H1 (cell line): ENCODE data around the gene KCNQ2. TPM values are rescaled to one million over a fixed set of nuclear protein-coding genes. Genes with fewer than 3 reads are reported as not detected.
"Not testable (repeated sequence)": the region's sequence is repeated elsewhere in the genome, so short reads cannot be mapped to it uniquely, and the experiment has no call there.

Experiments
- CTCF ChIA-PET: fragments of 300-600 bp; sonication (Branson Sonifier 250); formaldehyde crosslinking; loops from one replicate; lab custom pipeline; 2021; ENCODE audit not compliant: partially characterized antibody; lab: Charles Lee
- POLR2A ChIA-PET: fragments of 300-600 bp; sonication (Branson Sonifier 250); formaldehyde crosslinking; loops from one replicate; lab custom pipeline; 2021; ENCODE audit warnings: inconsistent platforms; ENCODE audit not compliant: partially characterized antibody; lab: Charles Lee
- DNase-seq, 2 experiments: peaks; one replicate each; pipeline versions ENCODE4 v3.0.0 to v3.0.0-alpha.2; 2010 to 2022; ENCODE audit warnings: low spot score in 2 of 2, low read depth in 1 of 2, mixed read lengths in 1 of 2
- FAIRE-seq: peaks from 2 replicates; lab custom pipeline; 2011; peaks lifted over from hg19 to GRCh38; lab: Jason Lieb, UNC
- H2AFZ ChIP-seq: 2 replicates; pipeline ENCODE4 v1.8.1; 2012; ENCODE audit warnings: low read length, inconsistent platforms
- H2AK5ac ChIP-seq: 2 replicates; pipeline ENCODE4 v1.6.1; 2013; ENCODE audit warnings: low read depth, low read length
- H2BK120ac ChIP-seq: replicated peaks from 2 replicates; pipeline ENCODE3; 2013; ENCODE audit warnings: low read depth, low read length, inconsistent platforms
- H2BK12ac ChIP-seq: 2 replicates; pipeline ENCODE4 v1.6.1; 2013; ENCODE audit warnings: low read depth, low read length
- H2BK15ac ChIP-seq: 2 replicates; pipeline ENCODE4 v1.6.1; 2013; ENCODE audit warnings: low read length
- H2BK20ac ChIP-seq: 2 replicates; pipeline ENCODE4 v1.6.1; 2013; ENCODE audit warnings: low read length
- H2BK5ac ChIP-seq: 2 replicates; pipeline ENCODE4 v1.6.1; 2013; ENCODE audit warnings: low read depth, low read length
- H3K14ac ChIP-seq: 2 replicates; pipeline ENCODE4 v1.6.1; 2013; ENCODE audit warnings: inconsistent platforms; ENCODE audit not compliant: insufficient read length
- H3K18ac ChIP-seq: 2 replicates; pipeline ENCODE4 v1.6.1; 2013; ENCODE audit warnings: low read length; ENCODE audit errors: extremely low read depth
- H3K23ac ChIP-seq: 2 replicates; pipeline ENCODE4 v1.6.1; 2013; ENCODE audit warnings: inconsistent platforms; ENCODE audit not compliant: insufficient read length
- H3K23me2 ChIP-seq: 2 replicates; pipeline ENCODE4 v1.6.1; 2013; ENCODE audit warnings: low read depth, low read length
- H3K27ac ChIP-seq: 2 replicates; pipeline ENCODE4 v1.6.1; 2011; ENCODE audit warnings: low read depth, low read length, inconsistent platforms
- H3K27me3 ChIP-seq, 4 experiments: replicated peaks in 1 of 4; 1 replicate in 1 of 4; 2 replicates in 3 of 4; pipeline versions ENCODE4 v1.6.1 to v1.8.1; 2011 to 2013; ENCODE audit warnings: low read length in 3 of 4, mild to moderate bottlenecking in 3 of 4, inconsistent platforms in 2 of 4, mixed read lengths in 2 of 4, moderate library complexity in 1 of 4; ENCODE audit not compliant: control insufficient read depth in 3 of 4, insufficient read depth in 3 of 4; ENCODE audit errors: extremely low read depth in 1 of 4
- H3K36me3 ChIP-seq, 4 experiments: 2 replicates each; pipeline versions ENCODE4 v1.6.1 to v1.8.1; 2011 to 2013; ENCODE audit warnings: mild to moderate bottlenecking in 4 of 4, low read length in 3 of 4, moderate library complexity in 2 of 4, control low read depth in 1 of 4, inconsistent platforms in 1 of 4; ENCODE audit not compliant: insufficient read depth in 4 of 4, control insufficient read depth in 2 of 4
- H3K4ac ChIP-seq: replicated peaks from 2 replicates; pipeline ENCODE3; 2013; ENCODE audit warnings: low read length, low read depth, mixed read lengths, inconsistent platforms; ENCODE audit not compliant: insufficient read length
- H3K4me1 ChIP-seq, 4 experiments: replicated peaks in 1 of 4; 1 replicate in 1 of 4; 2 replicates in 3 of 4; pipeline versions ENCODE4 v1.6.1 to v1.8.1; 2011 to 2013; ENCODE audit warnings: low read length in 3 of 4, inconsistent platforms in 2 of 4, mixed read lengths in 1 of 4; ENCODE audit not compliant: insufficient read depth in 4 of 4, control insufficient read depth in 3 of 4
- H3K4me2 ChIP-seq, 2 experiments: 2 replicates each; pipeline versions ENCODE4 v1.6.1 to v1.8.1; 2011 to 2013; ENCODE audit warnings: low read depth in 2 of 2, low read length in 2 of 2, control low read depth in 1 of 2, inconsistent platforms in 1 of 2, mild to moderate bottlenecking in 1 of 2; ENCODE audit not compliant: insufficient read depth in 1 of 2
- H3K4me3 ChIP-seq, 4 experiments: fragments of 200-600, 300-600 bp in 1 of 4; sonication (generic), shearing (Covaris generic), sonication (Bioruptor Twin) in 1 of 4; 2 replicates each; pipeline versions ENCODE4 v1.5.1 to v1.8.1; 2011 to 2016; ENCODE audit warnings: low read length in 4 of 4, low read depth in 3 of 4, control low read depth in 2 of 4, inconsistent platforms in 2 of 4, mild to moderate bottlenecking in 2 of 4, mixed read lengths in 1 of 4, moderate library complexity in 1 of 4; ENCODE audit not compliant: insufficient read depth in 2 of 4; ENCODE audit errors: extremely low read depth in 1 of 4
- H3K56ac ChIP-seq: replicated peaks from 2 replicates; pipeline ENCODE3; 2013; ENCODE audit warnings: low read depth, mild to moderate bottlenecking, mixed read lengths, low read length, inconsistent platforms; ENCODE audit not compliant: insufficient read length
- H3K79me1 ChIP-seq: 2 replicates; pipeline ENCODE4 v1.6.1; 2013; ENCODE audit warnings: low read depth, low read length, control low read depth
- H3K79me2 ChIP-seq, 2 experiments: 2 replicates each; pipeline versions ENCODE4 v1.6.1 to v1.8.1; 2012 to 2013; ENCODE audit warnings: low read length in 2 of 2, mild to moderate bottlenecking in 2 of 2, inconsistent platforms in 1 of 2; ENCODE audit not compliant: insufficient read depth in 2 of 2, control insufficient read depth in 1 of 2
- H3K9ac ChIP-seq, 4 experiments: replicated peaks in 1 of 4; 1 replicate in 1 of 4; 2 replicates in 3 of 4; pipeline versions ENCODE4 v1.6.1 to v1.8.1; 2011 to 2013; ENCODE audit warnings: low read depth in 3 of 4, low read length in 3 of 4, control low read depth in 2 of 4, mild to moderate bottlenecking in 2 of 4, moderate library complexity in 2 of 4, inconsistent platforms in 1 of 4; ENCODE audit errors: extremely low read depth in 1 of 4
- H3K9me3 ChIP-seq, 2 experiments: 2 replicates each; pipeline versions ENCODE4 v1.6.1 to v1.8.1; 2012 to 2013; ENCODE audit warnings: mild to moderate bottlenecking in 2 of 2, moderate library complexity in 2 of 2, control low read depth in 1 of 2, inconsistent platforms in 1 of 2, low read depth in 1 of 2, low read length in 1 of 2, mixed read lengths in 1 of 2; ENCODE audit not compliant: insufficient read depth in 2 of 2
- H4K20me1 ChIP-seq, 2 experiments: replicated peaks in 1 of 2; 2 replicates each; pipeline versions ENCODE3 to v1.8.1; 2011 to 2013; ENCODE audit warnings: inconsistent platforms in 2 of 2, low read length in 2 of 2, mild to moderate bottlenecking in 1 of 2; ENCODE audit not compliant: insufficient read depth in 2 of 2, control insufficient read depth in 1 of 2
- H4K5ac ChIP-seq: 2 replicates; pipeline ENCODE4 v1.6.1; 2013; ENCODE audit warnings: low read length, low read depth, mixed read lengths, inconsistent platforms; ENCODE audit not compliant: insufficient read length
- H4K8ac ChIP-seq: 2 replicates; pipeline ENCODE4 v1.8.0; 2013; ENCODE audit warnings: mild to moderate bottlenecking, moderate library complexity, low read length, inconsistent platforms; ENCODE audit not compliant: insufficient read depth; ENCODE audit errors: extremely low read depth
- H4K91ac ChIP-seq: replicated peaks from 2 replicates; pipeline ENCODE3; 2013; ENCODE audit warnings: low read length, mixed read lengths, inconsistent platforms; ENCODE audit not compliant: insufficient read length
- WGBS, 2 experiments: shearing (Covaris generic) in 1 of 2; methylation state at CpG; one replicate each; pipeline versions ENCODE4 v1.1.6 to v1.1.7; 2013 to 2015; ENCODE audit warnings: low lambda C conversion rate in 2 of 2, mixed read lengths in 2 of 2, inconsistent platforms in 1 of 2, low coverage in 1 of 2, missing lambda C conversion rate in 1 of 2; ENCODE audit not compliant: insufficient replicate concordance in 2 of 2, insufficient coverage in 1 of 2, insufficient read length in 1 of 2; ENCODE audit errors: extremely low coverage in 1 of 2, missing lambda C conversion rate in 1 of 2; 5-methylcytosine and 5-hydroxymethylcytosine counted together
- polyA plus RNA-seq, 7 experiments: library from polyadenylated mRNA; depleted of rRNA in 3 of 7; stranded (reverse) in 5 of 7; unstranded in 2 of 7; fragments of >200 nt in 5 of 7; fragments of 200-250 nt in 2 of 7; gene quantifications; 1 replicate in 5 of 7; 2 replicates in 1 of 7; 4 replicates in 1 of 7; pipeline versions ENCODE4 v1.2.1 to v1.2.3, GENCODE V29; 2011 to 2013; ENCODE audit warnings: missing spikeins in 2 of 7, mixed read lengths in 2 of 7
- total RNA-seq: library from RNA; stranded (reverse); fragmentation: NEBNext Ultra II Directional; extraction: Animal tissue kit (Norgen Biotek cat#: 25700); gene quantifications from 2 replicates; pipeline ENCODE4 v1.2.1, GENCODE V29; 2021

KCNQ2 gene
- total and polyA plus RNA-seq, 2 of the 8 experiments (the other 6 are each of a cell fraction or from before 2014, with no cell fraction given), result 82.6 to 243 TPM

- H4K20me1 ChIP-seq, H3K36me3 ChIP-seq, H3K27ac ChIP-seq, H3K23me2 ChIP-seq, CTCF ChIA-PET, FAIRE-seq, H3K4ac ChIP-seq, H3K9me3 ChIP-seq, DNase-seq, H3K23ac ChIP-seq, H2AK5ac ChIP-seq, H3K4me3 ChIP-seq, H3K14ac ChIP-seq, H2BK120ac ChIP-seq, H2AFZ ChIP-seq, POLR2A ChIA-PET, H4K91ac ChIP-seq, H3K79me2 ChIP-seq, H3K79me1 ChIP-seq, H4K8ac ChIP-seq, H3K27me3 ChIP-seq, H3K56ac ChIP-seq, H4K5ac ChIP-seq, H2BK20ac ChIP-seq, H3K9ac ChIP-seq, H2BK5ac ChIP-seq, H3K18ac ChIP-seq, H3K4me2 ChIP-seq: not testable (repeated sequence)
- Histone ChIP-seq H3K4me1 (peaks cover 0 to 20% (median 12%) of the 10 kb centered on the region in 4 experiments; a peak in 5 of 7 replicates), H2BK15ac (0 out of 2 replicates have a peak overlapping the region, but pooled peaks have one; percentile 16), H2BK12ac (peak overlapping the region; percentile 77; the same call in 1 of the 2 replicates)
- 84% methylated on average over 20 of the region's 32 CpGs; no CpG with 5 or more reads in 1 of the 2 experiments for WGBS, 2 experiments
These were observed 7.4 kb upstream of the KCNQ2 start for GRCh38 chr20:63479695-63480419.
